A172 (cell line): ENCODE measurements around the gene HFE. TPM values are rescaled to one million over a fixed set of nuclear protein-coding genes. Genes with fewer than 3 reads are reported as not detected.

Experiments used
- DNase-seq: peaks from one replicate; pipeline ENCODE4 v3.0.0-alpha.2; 2015; ENCODE audit warnings: low spot score
- total RNA-seq: library from RNA; depleted of rRNA; stranded (reverse); fragments of >200 nt; shearing (Covaris generic); gene quantifications from 2 replicates; pipeline ENCODE4 v1.2.3, GENCODE V29; 2014; rRNA removed

The HFE gene
- total RNA-seq, 1 experiment from 2014 or later: 17.0 TPM

DNA sequence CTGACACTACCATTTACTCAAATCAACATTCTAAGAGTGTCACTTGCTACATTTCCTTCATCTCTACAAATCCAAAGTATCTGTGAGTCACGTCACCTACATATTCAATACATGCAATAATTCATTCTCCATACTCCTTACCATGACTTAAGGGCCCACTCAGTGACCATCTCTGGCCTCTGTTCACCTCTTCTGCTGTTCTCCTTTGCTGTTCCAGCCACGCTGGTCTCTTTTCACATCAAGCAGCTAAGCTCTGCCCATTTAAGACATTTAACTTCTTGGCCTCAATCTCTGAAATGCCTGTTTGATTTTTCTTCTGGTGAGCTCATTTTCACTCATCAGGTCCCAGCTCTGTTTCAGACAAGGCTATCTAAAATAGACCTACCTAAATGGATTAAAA lies 46.5 kb downstream of the HFE start:
- no peak for DNase-seq

DNA sequence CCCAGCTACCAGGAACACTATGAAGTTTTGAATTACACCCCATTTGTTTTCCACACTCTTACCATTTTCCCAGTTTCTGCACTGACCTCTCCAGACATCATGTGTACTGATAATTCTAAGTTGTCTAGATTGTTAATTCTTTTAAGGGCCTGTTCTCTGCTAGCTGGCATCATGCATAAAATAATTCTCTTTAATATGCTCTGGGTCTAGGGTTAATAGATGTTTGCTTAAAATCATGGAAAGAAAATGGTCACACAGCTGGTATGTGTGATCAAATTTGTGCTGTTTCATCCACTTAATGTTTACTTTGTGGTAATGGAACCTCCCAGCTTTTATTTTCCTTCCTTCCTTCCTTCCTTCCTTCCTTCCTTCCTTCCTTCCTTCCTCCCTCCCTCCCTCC lies 49.1 kb downstream of the HFE start:
- DNase-seq: no peak

DNA sequence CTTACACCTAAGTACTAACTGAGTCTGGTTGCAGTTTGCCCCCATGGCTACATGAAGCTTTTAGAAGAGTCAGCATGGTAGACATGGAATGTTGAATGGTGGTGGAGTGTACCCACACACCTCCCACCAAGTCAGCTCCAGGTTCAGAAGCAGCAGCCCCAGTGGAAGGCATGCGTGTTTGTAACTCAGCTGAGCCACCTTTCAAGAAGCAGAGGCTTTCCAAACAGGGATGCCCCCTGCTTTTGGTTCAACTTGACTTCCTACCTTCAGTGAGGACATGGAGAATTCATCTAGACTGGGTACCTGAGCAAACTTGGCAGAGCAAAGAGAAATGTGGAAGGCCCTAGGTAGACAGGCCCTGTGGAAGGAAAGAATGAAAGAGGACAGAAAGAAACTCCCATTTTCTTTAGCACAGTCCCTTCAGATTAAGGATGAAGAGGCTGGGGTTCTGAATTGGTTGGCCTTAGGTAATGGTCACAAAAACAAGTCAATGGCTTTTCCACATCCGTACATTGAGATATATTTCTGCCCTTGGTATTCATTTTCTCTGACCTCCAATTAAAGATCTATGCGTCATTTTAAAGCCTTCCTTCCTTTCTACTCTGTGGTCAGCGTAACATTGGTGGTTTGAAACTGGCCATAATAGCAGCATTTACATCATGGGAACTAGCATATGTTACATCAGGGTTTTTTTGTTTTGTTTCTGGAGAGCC lies 53.2 kb downstream of the HFE start:
- no peak for DNase-seq

DNA sequence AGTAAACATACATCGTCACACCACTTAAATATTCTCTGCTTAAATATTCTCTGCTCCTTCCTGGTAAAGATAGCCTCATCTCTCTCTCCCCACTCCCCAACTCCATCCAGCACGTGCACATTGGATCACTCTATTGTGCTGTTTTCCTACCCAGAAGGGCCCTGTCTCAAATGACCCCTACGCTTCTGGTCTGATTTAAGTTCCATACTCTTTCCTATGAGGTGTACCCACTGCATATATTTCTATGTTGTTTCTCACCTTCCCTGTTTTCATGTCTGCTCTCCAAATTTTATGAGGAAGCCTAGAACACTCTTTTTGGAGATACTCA lies 53.7 kb downstream of the HFE start:
- DNase-seq: no peak

DNA sequence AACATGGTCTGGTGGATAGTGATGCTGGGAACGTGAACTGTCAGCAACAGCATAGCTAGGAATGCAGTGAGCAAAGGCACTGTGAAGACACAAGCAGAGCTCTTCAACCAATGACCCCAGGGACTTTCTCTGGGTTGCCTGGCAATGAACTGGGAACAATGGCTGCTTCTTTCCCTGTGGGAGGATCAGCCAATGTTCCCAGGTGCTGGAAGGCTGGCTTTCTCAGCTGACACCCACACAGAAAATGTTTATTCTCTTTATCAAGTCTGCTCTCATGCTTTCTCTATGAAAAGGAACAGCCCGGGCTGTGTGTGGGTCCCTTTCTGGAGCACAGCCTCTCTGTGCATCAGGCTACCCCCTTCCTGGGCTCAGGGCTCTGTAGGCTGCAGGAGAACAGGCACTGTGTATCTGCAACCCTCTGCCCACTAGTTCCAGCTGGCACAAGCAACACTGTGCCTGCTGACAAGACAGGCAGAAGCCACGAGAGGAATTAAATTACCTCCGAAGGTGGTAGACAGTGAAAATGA lies 54.2 kb downstream of the HFE start:
- no peak for DNase-seq

DNA sequence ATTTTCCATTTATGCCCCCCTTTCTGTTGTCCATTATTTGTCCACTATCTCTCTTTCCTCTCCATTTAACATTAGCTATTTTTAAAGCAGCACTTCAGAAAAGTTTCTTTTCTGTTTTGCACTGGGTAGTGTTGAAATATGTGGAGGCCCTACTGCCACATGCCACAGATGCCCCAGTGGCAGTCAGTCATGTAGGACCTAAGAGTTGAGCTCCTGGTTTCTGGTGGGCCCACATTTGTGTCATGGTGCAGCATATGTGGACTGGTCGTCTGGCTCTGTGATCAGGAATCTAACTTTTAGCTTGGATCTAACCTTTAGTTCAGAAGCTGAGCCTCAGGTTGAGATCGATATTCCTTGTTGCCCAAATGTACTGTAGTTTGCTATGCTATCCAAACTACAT lies 54.8 kb downstream of the HFE start:
- no peak for DNase-seq

Other genes starting within 250 kb of the HFE start
- gene SLC17A3, start 213.2 kb upstream of the HFE start, total RNA-seq: not detected in 2 replicates
- not detected in 2 replicates for gene SLC17A2, start 156.7 kb upstream of the HFE start, total RNA-seq
- 5.2 and 6.4 TPM in 2 replicates for gene TRIM38, start 124.6 kb upstream of the HFE start, total RNA-seq